Smooth muscle cell (in vitro differentiated cells): ENCODE data around the gene BNIPL. TPM values are rescaled to one million over a fixed set of nuclear protein-coding genes. Genes with fewer than 3 reads are reported as not detected.
A peak's percentile ranks its signal among the peaks of the same experiment; 100 is the strongest.

Source experiments
- DNase-seq: peaks from one replicate; lab custom pipeline; 2025; ENCODE audit not compliant: unreplicated experiment; lab: John Stamatoyannopoulos, UW
- H2AFZ ChIP-seq: fragments of 200-600 bp; sonication (generic); 2 replicates; pipeline ENCODE4 v1.6.0; 2016; ENCODE audit warnings: antibody characterized with exemption, low read depth, mild to moderate bottlenecking
- H3F3A ChIP-seq: fragments of 200-600 bp; sonication (generic); 2 replicates; pipeline ENCODE4 v1.6.0; 2017; ENCODE audit warnings: antibody characterized with exemption, low read depth
- H3K27ac ChIP-seq: fragments of 200-600 bp; sonication (generic); 2 replicates; pipeline ENCODE4 v1.5.1; 2016; ENCODE audit warnings: low read depth, mild to moderate bottlenecking
- H3K27me3 ChIP-seq: fragments of 200-600 bp; sonication (generic); 2 replicates; pipeline ENCODE4 v1.6.1; 2016; ENCODE audit warnings: low read depth, mild to moderate bottlenecking
- H3K36me3 ChIP-seq: fragments of 200-600 bp; sonication (generic); 2 replicates; pipeline ENCODE4 v1.5.1; 2016; ENCODE audit warnings: low read depth
- H3K4me1 ChIP-seq: fragments of 200-600 bp; sonication (generic); 2 replicates; pipeline ENCODE4 v1.5.1; 2016; ENCODE audit warnings: low read depth
- H3K4me2 ChIP-seq: fragments of 200-600 bp; sonication (generic); 2 replicates; pipeline ENCODE4 v1.6.0; 2016; ENCODE audit warnings: mild to moderate bottlenecking
- H3K4me3 ChIP-seq: fragments of 200-600 bp; sonication (generic); 2 replicates; pipeline ENCODE4 v1.5.1; 2016; ENCODE audit warnings: mild to moderate bottlenecking
- H3K79me2 ChIP-seq: fragments of 200-600 bp; sonication (generic); 2 replicates; pipeline ENCODE4 v1.6.0; 2016; ENCODE audit warnings: low read depth, mild to moderate bottlenecking
- H3K9ac ChIP-seq: fragments of 200-600 bp; sonication (generic); 2 replicates; pipeline ENCODE4 v1.6.0; 2016; ENCODE audit warnings: low read depth
- H3K9me3 ChIP-seq: fragments of 200-600 bp; sonication (generic); replicated peaks from 2 replicates; pipeline ENCODE4 v1.5.1; 2016; ENCODE audit warnings: low read depth
- H4K20me1 ChIP-seq: fragments of 200-600 bp; sonication (generic); 2 replicates; pipeline ENCODE4 v1.6.0; 2016; ENCODE audit warnings: low read depth
- WGBS: methylation state at CpG from one replicate; pipeline ENCODE4 v1.1.7; 2016; ENCODE audit warnings: low lambda C conversion rate; 5-methylcytosine and 5-hydroxymethylcytosine counted together
- polyA plus RNA-seq: library from polyadenylated mRNA; unstranded; fragments of >200 nt; fragmentation: Nextera tagmentation; extraction: Ambion mirVana; gene quantifications from 2 replicates; pipeline ENCODE4 v1.2.1, GENCODE V29; 2016
- total RNA-seq: library from RNA; depleted of rRNA; stranded (reverse); fragments of >200 nt; gene quantifications from 2 replicates; pipeline ENCODE4 v1.2.3, GENCODE V29; 2014
- TF ChIP-seq, protein P1 (sequence below): fragments of 200-600 bp; sonication (generic); IDR thresholded peaks from 2 replicates; pipeline ENCODE4 v1.5.1; 2017; ENCODE audit warnings: borderline replicate concordance, mild to moderate bottlenecking, antibody characterized with exemption; ENCODE audit not compliant: insufficient read depth, poor library complexity, severe bottlenecking

The BNIPL gene
- total and polyA plus RNA-seq, 2 experiments from 2014 or later, result 0.93 to 5.6 TPM

DNA sequence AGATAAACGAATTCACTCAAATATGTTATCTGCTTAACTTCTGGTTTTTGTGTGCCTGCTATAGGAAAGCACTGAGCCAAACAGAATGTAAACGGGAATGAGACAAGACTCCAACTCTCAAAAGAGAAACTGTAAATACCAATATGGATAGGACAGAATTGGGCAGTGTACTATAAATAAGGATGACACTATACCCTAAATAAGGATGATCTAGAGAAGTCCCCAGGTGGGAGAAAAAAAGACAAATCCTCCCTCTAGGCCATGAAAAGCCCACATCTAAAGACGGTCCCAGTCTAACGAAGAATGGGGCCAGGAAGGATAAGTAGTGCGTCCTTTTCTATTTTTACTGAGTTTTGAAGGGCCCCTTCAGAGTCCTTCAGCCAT lies 32.7 kb downstream of the BNIPL start:
- peaks cover 54% of the 10 kb centered on the region for H3K79me2 ChIP-seq
- WGBS, result 74% methylated on average over 5 of the region's 5 CpGs
- TF ChIP-seq, protein P1, sequence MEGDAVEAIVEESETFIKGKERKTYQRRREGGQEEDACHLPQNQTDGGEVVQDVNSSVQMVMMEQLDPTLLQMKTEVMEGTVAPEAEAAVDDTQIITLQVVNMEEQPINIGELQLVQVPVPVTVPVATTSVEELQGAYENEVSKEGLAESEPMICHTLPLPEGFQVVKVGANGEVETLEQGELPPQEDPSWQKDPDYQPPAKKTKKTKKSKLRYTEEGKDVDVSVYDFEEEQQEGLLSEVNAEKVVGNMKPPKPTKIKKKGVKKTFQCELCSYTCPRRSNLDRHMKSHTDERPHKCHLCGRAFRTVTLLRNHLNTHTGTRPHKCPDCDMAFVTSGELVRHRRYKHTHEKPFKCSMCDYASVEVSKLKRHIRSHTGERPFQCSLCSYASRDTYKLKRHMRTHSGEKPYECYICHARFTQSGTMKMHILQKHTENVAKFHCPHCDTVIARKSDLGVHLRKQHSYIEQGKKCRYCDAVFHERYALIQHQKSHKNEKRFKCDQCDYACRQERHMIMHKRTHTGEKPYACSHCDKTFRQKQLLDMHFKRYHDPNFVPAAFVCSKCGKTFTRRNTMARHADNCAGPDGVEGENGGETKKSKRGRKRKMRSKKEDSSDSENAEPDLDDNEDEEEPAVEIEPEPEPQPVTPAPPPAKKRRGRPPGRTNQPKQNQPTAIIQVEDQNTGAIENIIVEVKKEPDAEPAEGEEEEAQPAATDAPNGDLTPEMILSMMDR, result no peak
- H3K4me2 ChIP-seq, result no peak overlapping the region
- peaks cover 25% of the 10 kb centered on the region for H3F3A ChIP-seq
- DNase-seq, result no peak
- no peaks in the 10 kb centered on the region for H3K9me3 ChIP-seq
- H3K36me3 ChIP-seq, result no peaks in the 10 kb centered on the region
- no peak overlapping the region for H2AFZ ChIP-seq
- H3K27ac ChIP-seq, result peak overlapping the region; percentile 90
- H3K9ac ChIP-seq, result no peak overlapping the region
- peaks cover 24% of the 10 kb centered on the region for H4K20me1 ChIP-seq
- H3K4me3 ChIP-seq, result no peak overlapping the region
- no peaks in the 10 kb centered on the region for H3K4me1 ChIP-seq
- H3K27me3 ChIP-seq, result no peaks in the 10 kb centered on the region

DNA sequence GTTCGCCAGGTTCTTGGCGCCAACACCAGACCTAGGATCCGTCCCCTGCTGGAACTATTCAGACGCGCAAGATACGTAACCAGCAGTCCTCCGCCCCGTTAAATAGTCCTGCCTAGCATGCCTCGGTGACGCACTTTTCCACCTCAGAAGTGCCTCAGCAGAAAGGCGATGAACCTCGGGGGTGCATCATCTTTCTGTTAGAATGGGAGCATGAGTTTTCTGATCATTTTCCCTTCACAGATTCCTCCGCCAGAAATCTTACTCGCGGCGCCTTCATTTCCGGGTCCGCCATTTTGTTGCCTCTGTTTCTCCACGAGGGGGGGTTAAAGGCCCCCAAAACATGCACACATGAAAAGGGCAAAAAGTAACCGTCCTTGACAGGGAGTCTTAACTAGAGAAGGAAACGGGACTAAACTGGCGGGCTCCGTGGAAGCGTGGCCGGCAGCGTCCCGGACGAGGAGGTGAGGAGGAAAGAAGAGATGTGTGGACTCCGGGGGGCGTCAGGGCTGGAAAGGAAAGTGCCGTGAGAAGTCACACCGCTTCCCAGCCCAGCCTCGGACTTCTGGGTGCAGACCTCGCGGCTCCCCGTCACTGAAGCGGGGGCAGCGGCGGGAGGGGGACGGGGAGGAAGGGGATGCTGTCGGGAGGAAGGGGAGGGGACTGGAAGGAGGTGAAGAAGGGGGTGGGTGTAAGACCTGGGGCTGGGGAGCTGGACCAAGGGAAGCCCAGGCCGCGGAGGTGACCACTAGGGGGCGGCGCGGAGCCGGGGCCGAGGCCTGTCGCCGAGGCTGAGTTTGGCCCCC lies 34.3 kb downstream of the BNIPL start, which contains the start of gene GABPB2:
Gene GABPB2 (plus strand): TSS at position 288 of the 803 bp plus-strand sequence. CDS start 17,429 bp downstream, outside the sequence.
- H3K4me3 ChIP-seq, result peak within 1 kb of the TSS; percentile 91
- H3K4me2 ChIP-seq, result peak within 1 kb of the TSS; percentile 92
- no peaks in the 10 kb centered on the region for H3K27me3 ChIP-seq
- peak within 1 kb of the TSS; percentile 90 for H3K27ac ChIP-seq
- TF ChIP-seq, protein P1, result peak; percentile 82
- peak within 1 kb of the TSS; percentile 94 for H2AFZ ChIP-seq
- H3F3A ChIP-seq, result peaks cover 25% of the 10 kb centered on the region
- peaks cover 38% of the 10 kb centered on the region for H3K79me2 ChIP-seq
- H3K9ac ChIP-seq, result peak within 1 kb of the TSS; percentile 80
- H3K9me3 ChIP-seq, result no peaks in the 10 kb centered on the region
- no peaks in the 10 kb centered on the region for H3K36me3 ChIP-seq
- H3K4me1 ChIP-seq, result no peaks in the 10 kb centered on the region
- H4K20me1 ChIP-seq, result peaks cover 9% of the 10 kb centered on the region
- DNase-seq, result peak; percentile 66
- under 1% methylated on average over 33 of the region's 50 CpGs for WGBS

DNA sequence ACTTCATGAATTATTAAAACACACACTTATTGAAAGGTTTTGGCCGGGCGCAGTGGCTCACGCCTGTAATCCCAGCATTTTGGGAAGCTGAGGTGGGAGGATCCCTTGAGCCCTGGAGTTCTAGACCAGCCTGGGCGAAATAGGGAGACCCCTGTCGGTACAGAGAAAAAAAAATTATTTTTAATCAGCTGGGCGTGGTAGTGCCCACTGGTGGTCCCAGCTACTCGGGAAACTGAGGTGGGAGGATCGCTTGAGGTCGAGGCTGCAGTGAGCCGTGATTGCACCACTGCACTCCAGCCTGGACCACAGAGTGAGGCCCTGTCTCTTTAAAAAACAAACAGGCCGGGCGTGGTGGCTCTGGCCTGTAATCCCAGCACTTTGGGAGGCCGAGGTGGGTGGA lies 35.8 kb downstream of the BNIPL start:
- Histone ChIP-seq H3K4me3 (no peak overlapping the region), H3K27ac (no peak overlapping the region), H2AFZ (no peak overlapping the region), H3K79me2 (peaks cover 23% of the 10 kb centered on the region), H3K9ac (no peak overlapping the region), H3K36me3 (no peaks in the 10 kb centered on the region), H3K4me2 (no peak overlapping the region), H3F3A (peaks cover 23% of the 10 kb centered on the region), H3K27me3 (no peaks in the 10 kb centered on the region), H3K9me3 (no peaks in the 10 kb centered on the region), H3K4me1 (no peaks in the 10 kb centered on the region), H4K20me1 (peaks cover 1% of the 10 kb centered on the region)
- TF ChIP-seq, protein P1, result no peak
- 84% methylated on average over 13 of the region's 13 CpGs for WGBS
- DNase-seq, result no peak
